ENCODE results near the gene VILL. TPM values are rescaled to one million over a fixed set of nuclear protein-coding genes. Genes with fewer than 3 reads are reported as not detected.

The VILL gene
- total and polyA plus RNA-seq, 4 donors: 0.88 to 3.5 (median 1.6) TPM

- no peak for TF ChIP-seq REST (IDR thresholded peaks at IDR 0.05)
- no peak for TF ChIP-seq EGR1 (IDR thresholded peaks at IDR 0.05; ENCODE audit: low read depth in 2 of 2)
- no peak for TF ChIP-seq RAD21 (IDR thresholded peaks at IDR 0.05)
- TF ChIP-seq SP1 (IDR thresholded peaks at IDR 0.05): no peak
- no peak for TF ChIP-seq TAF1 (conservative IDR thresholded peaks at IDR 0.05)
- no peak for TF ChIP-seq RXRA (IDR thresholded peaks at IDR 0.05)
- TF ChIP-seq NR2F2 (IDR thresholded peaks at IDR 0.05): no peak
Observed at GRCh38 chr3:37945156-37945806, 45.3 kb upstream of the VILL start (continued).

GRCh38 chr3:37945807-37946530, 44.6 kb upstream of the VILL start:
- Histone ChIP-seq H3K36me3 (ENCODE audit: control insufficient read depth in 4 of 4, insufficient read depth in 3 of 4, low read depth in 1 of 4, low read length in 3 of 4) (peaks cover 0 to 2% (median 0%) of the 10 kb centered on the region in 4 donors), H3K4me1 (ENCODE audit: control insufficient read depth in 4 of 4, insufficient read depth in 4 of 4, low read length in 3 of 4) (peaks cover 8 to 29% (median 19%) of the 10 kb centered on the region in 4 donors), H3K27me3 (ENCODE audit: control insufficient read depth in 4 of 4, insufficient read depth in 4 of 4, low read length in 3 of 4) (no peaks in the 10 kb centered on the region), H3K27ac (ENCODE audit: low read depth in 1 of 2, low read length in 2 of 2) (peak overlapping the region; percentile 4 to 68), H3K9ac (ENCODE audit: low read depth in 1 of 2, low read length in 2 of 2) (no peak overlapping the region), H3K4me3 (ENCODE audit: low read depth in 1 of 3, low read length in 3 of 3) (no peak overlapping the region), H3K9me3 (ENCODE audit: control insufficient read depth in 4 of 4, low read length in 3 of 4) (no peaks in the 10 kb centered on the region)
- DNase-seq (ENCODE audit: low spot score): peak; percentile 29
- TF ChIP-seq NR2F2 (IDR thresholded peaks at IDR 0.05): no peak
- TF ChIP-seq HNF4G (IDR thresholded peaks at IDR 0.05): no peak
- no peak for TF ChIP-seq HNF4A (conservative IDR thresholded peaks at IDR 0.05)
- TF ChIP-seq FOXA1 (IDR thresholded peaks at IDR 0.05): no peak
- TF ChIP-seq GABPA (IDR thresholded peaks at IDR 0.05 in 1 of 2, conservative IDR thresholded peaks at IDR 0.05 in 1 of 2): no peak
- TF ChIP-seq MAX (IDR thresholded peaks at IDR 0.05): no peak
- TF ChIP-seq JUND (IDR thresholded peaks at IDR 0.05): no peak
- TF ChIP-seq RXRA (IDR thresholded peaks at IDR 0.05): no peak
- TF ChIP-seq RAD21 (IDR thresholded peaks at IDR 0.05): peak in 1 of 2 donors; percentile 7
- WGBS: 53% methylated on average over 8 of the region's 8 CpGs

GRCh38 chr3:37946531-37946889, 44.1 kb upstream of the VILL start:
- H3K9ac ChIP-seq (ENCODE audit: low read depth in 1 of 2, low read length in 2 of 2): no peak overlapping the region
- H3K27ac ChIP-seq (ENCODE audit: low read depth in 1 of 2, low read length in 2 of 2): peak overlapping the region in 1 of 2 donors; percentile 68
- no peaks in the 10 kb centered on the region for H3K27me3 ChIP-seq (ENCODE audit: control insufficient read depth in 4 of 4, insufficient read depth in 4 of 4, low read length in 3 of 4)
- TF ChIP-seq FOXA2 (IDR thresholded peaks at IDR 0.05): no peak
- TF ChIP-seq YY1 (IDR thresholded peaks at IDR 0.05): no peak
- no peak for TF ChIP-seq RAD21 (IDR thresholded peaks at IDR 0.05)
- TF ChIP-seq TAF1 (conservative IDR thresholded peaks at IDR 0.05): no peak
- TF ChIP-seq JUND (IDR thresholded peaks at IDR 0.05): no peak
- no peak for TF ChIP-seq ATF3 (IDR thresholded peaks at IDR 0.05)
- TF ChIP-seq MAX (IDR thresholded peaks at IDR 0.05): no peak
- no peak for TF ChIP-seq CTCF (IDR thresholded peaks at IDR 0.05; ENCODE audit: low read depth, low read length, missing input control)
- no peak for TF ChIP-seq RXRA (IDR thresholded peaks at IDR 0.05)
- no peak for TF ChIP-seq NR2F2 (IDR thresholded peaks at IDR 0.05)
- no peak for TF ChIP-seq ZBTB33 (IDR thresholded peaks at IDR 0.05)
- no peak overlapping the region for H3K4me3 ChIP-seq (ENCODE audit: low read depth in 1 of 3, low read length in 3 of 3)
- H3K36me3 ChIP-seq (ENCODE audit: control insufficient read depth in 4 of 4, insufficient read depth in 3 of 4, low read depth in 1 of 4, low read length in 3 of 4): peaks cover 0 to 2% (median 0%) of the 10 kb centered on the region in 4 donors
- WGBS: 80% methylated on average over 2 of the region's 2 CpGs
- no peaks in the 10 kb centered on the region for H3K9me3 ChIP-seq (ENCODE audit: control insufficient read depth in 4 of 4, low read length in 3 of 4)
- peak; percentile 4 for DNase-seq (ENCODE audit: low spot score)
- peaks cover 7 to 29% (median 19%) of the 10 kb centered on the region in 4 donors for H3K4me1 ChIP-seq (ENCODE audit: control insufficient read depth in 4 of 4, insufficient read depth in 4 of 4, low read length in 3 of 4)

All from liver (tissue), 9 donors.